GM12801 (cell line): ENCODE data around the gene DDN.

ENCODE experiments used
- CTCF ChIP-seq: IDR thresholded peaks from one replicate; pipeline ENCODE4 v1.5.1; 2011; ENCODE audit warnings: control low read depth; ENCODE audit not compliant: insufficient read length; ENCODE audit errors: extremely low read depth

The DDN gene

GRCh38 chr12:48952691-48953090, 46.5 kb downstream of the DDN start:
- no peak for TF ChIP-seq CTCF

GRCh38 chr12:48947727-48948126, 51.4 kb downstream of the DDN start:
- no peak for TF ChIP-seq CTCF

GRCh38 chr12:48946943-48947342, 52.2 kb downstream of the DDN start:
- TF ChIP-seq CTCF: no peak

- no peak for TF ChIP-seq CTCF
These were observed 53.0 kb downstream of the DDN start for GRCh38 chr12:48946205-48946604.
